Fibroblast of the aortic adventitia (primary cell): ENCODE results near the gene PACS2. TPM values are rescaled to one million over a fixed set of nuclear protein-coding genes. Genes with fewer than 3 reads are reported as not detected.

Source experiments
- DNase-seq: peaks from one replicate; pipeline ENCODE4 v3.0.0-alpha.2; 2010; ENCODE audit warnings: low read depth
- H3K4me3 ChIP-seq: 2 replicates; pipeline ENCODE4 v1.5.1; 2011; ENCODE audit warnings: low read depth, mild to moderate bottlenecking, control low read depth, low read length, moderate library complexity
- CTCF ChIP-seq: IDR thresholded peaks from 2 replicates; pipeline ENCODE4 v1.5.1; 2011; ENCODE audit warnings: mild to moderate bottlenecking, low read length, control low read depth, inconsistent platforms; ENCODE audit not compliant: insufficient read depth
- total RNA-seq: library from RNA; depleted of rRNA; stranded (reverse); fragments of >200 nt; gene quantifications from 2 replicates; pipeline ENCODE4 v1.2.3, GENCODE V29; 2012; ENCODE audit warnings: low replicate concordance

PACS2 gene
- total RNA-seq, 1 donor = 48.6 TPM

GRCh38 chr14:105367116-105368031 lies 52.8 kb downstream of the PACS2 start:
- H3K4me3 ChIP-seq = no peak overlapping the region
- TF ChIP-seq CTCF = no peak
- no peak for DNase-seq

GRCh38 chr14:105368032-105368417 lies 53.5 kb downstream of the PACS2 start:
- H3K4me3 ChIP-seq = no peak overlapping the region
- no peak for TF ChIP-seq CTCF
- DNase-seq = no peak

GRCh38 chr14:105368426-105368825 lies 53.9 kb downstream of the PACS2 start:
- TF ChIP-seq CTCF = no peak
- DNase-seq = no peak
- no peak overlapping the region for H3K4me3 ChIP-seq

- DNase-seq = no peak
- no peak overlapping the region for H3K4me3 ChIP-seq
- TF ChIP-seq CTCF = no peak
Observed at GRCh38 chr14:105368910-105369652, 54.5 kb downstream of the PACS2 start.

- DNase-seq = no peak
- no peak for TF ChIP-seq CTCF
- H3K4me3 ChIP-seq = no peak overlapping the region
Observed at GRCh38 chr14:105369653-105370040, 55.1 kb downstream of the PACS2 start.

GRCh38 chr14:105374389-105374788 lies 59.8 kb downstream of the PACS2 start:
- no peak overlapping the region for H3K4me3 ChIP-seq
- no peak for TF ChIP-seq CTCF
- no peak for DNase-seq
